Endothelial cell of umbilical vein (primary cell): ENCODE data around the gene CEP295NL.
"Not testable (repeated sequence)": the region's sequence is repeated elsewhere in the genome, so short reads cannot be mapped to it uniquely, and the experiment has no call there.

Experiments used
- MYC ChIP-seq: IDR thresholded peaks from one replicate; pipeline ENCODE4 v1.6.1; 2011; ENCODE audit warnings: mild to moderate bottlenecking, low read depth, low read length
- POLR2A ChIP-seq: IDR thresholded peaks from 2 replicates; pipeline ENCODE4 v1.6.1; 2012; ENCODE audit warnings: low read depth, mild to moderate bottlenecking, control low read depth, low read length
- TF ChIP-seq, protein P1 (sequence below), 2 donors: IDR thresholded peaks; 1 replicate in 1 of 2; 2 replicates in 1 of 2; pipeline ENCODE4 v1.5.1; 2011; ENCODE audit warnings: low read length in 2 of 2, mild to moderate bottlenecking in 2 of 2, moderate library complexity in 2 of 2, control low read depth in 1 of 2, inconsistent platforms in 1 of 2, low read depth in 1 of 2; ENCODE audit not compliant: insufficient read depth in 1 of 2; ENCODE audit errors: extremely low read depth in 1 of 2
- TF ChIP-seq, protein P2 (sequence below): IDR thresholded peaks from 2 replicates; pipeline ENCODE4 v1.6.1; 2011; ENCODE audit not compliant: insufficient read depth, insufficient read length

DNA sequence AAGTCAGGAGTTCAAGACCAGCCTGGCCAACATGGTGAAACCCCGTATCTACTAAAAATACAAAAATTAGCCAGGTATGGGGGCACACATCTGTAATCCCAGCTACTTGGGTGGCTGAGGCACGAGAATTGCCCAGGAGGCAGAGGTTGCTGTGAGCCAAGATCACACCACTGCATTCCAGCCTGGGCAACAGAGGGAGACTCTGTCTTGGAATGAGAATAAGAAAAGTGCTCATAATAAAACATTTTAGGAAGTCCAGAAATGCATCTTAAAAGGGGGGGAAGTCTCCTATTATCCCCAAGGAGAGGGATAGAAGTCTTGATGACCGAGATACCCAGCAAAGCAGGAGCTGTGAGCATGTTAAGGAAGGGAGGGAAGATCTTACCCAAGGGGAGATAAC, 36.0 kb downstream of the CEP295NL start:
- TF ChIP-seq POLR2A, MYC: not testable (repeated sequence)
- TF ChIP-seq, protein P1, sequence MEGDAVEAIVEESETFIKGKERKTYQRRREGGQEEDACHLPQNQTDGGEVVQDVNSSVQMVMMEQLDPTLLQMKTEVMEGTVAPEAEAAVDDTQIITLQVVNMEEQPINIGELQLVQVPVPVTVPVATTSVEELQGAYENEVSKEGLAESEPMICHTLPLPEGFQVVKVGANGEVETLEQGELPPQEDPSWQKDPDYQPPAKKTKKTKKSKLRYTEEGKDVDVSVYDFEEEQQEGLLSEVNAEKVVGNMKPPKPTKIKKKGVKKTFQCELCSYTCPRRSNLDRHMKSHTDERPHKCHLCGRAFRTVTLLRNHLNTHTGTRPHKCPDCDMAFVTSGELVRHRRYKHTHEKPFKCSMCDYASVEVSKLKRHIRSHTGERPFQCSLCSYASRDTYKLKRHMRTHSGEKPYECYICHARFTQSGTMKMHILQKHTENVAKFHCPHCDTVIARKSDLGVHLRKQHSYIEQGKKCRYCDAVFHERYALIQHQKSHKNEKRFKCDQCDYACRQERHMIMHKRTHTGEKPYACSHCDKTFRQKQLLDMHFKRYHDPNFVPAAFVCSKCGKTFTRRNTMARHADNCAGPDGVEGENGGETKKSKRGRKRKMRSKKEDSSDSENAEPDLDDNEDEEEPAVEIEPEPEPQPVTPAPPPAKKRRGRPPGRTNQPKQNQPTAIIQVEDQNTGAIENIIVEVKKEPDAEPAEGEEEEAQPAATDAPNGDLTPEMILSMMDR (IDR thresholded peaks at IDR 0.05; ENCODE audit: extremely low read depth in 1 of 2, insufficient read depth in 1 of 2, low read depth in 1 of 2, low read length in 2 of 2), result not testable (repeated sequence)
- TF ChIP-seq, protein P2, sequence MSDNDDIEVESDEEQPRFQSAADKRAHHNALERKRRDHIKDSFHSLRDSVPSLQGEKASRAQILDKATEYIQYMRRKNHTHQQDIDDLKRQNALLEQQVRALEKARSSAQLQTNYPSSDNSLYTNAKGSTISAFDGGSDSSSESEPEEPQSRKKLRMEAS, result not testable (repeated sequence)
